ENCODE results near the gene IDH3B.
"Not testable (repeated sequence)": the region's sequence is repeated elsewhere in the genome, so short reads cannot be mapped to it uniquely, and the experiment has no call there.

IDH3B gene

GRCh38 chr20:2694008-2694471 is 30.0 kb upstream of the IDH3B start:
- no peak for DNase-seq

GRCh38 chr20:2693286-2694007 is 29.4 kb upstream of the IDH3B start:
- peak; percentile 56 for DNase-seq

- DNase-seq = no peak
Measured at GRCh38 chr20:2692886-2693285, 28.9 kb upstream of the IDH3B start.

- peak; percentile 44 for DNase-seq
Measured at GRCh38 chr20:2692036-2692885, 28.2 kb upstream of the IDH3B start, which contains the start of gene EBF4. TSS of gene EBF4 (plus strand) at chr20:2692780. CDS start at chr20:2693646, 866 bp downstream.

GRCh38 chr20:2691663-2692035 is 27.6 kb upstream of the IDH3B start:
- DNase-seq = no peak

GRCh38 chr20:2691127-2691526 is 27.1 kb upstream of the IDH3B start:
- DNase-seq = no peak

- DNase-seq = no peak
Measured at GRCh38 chr20:2690718-2691117, 26.7 kb upstream of the IDH3B start.

GRCh38 chr20:2690213-2690612 is 26.2 kb upstream of the IDH3B start:
- DNase-seq = no peak

- peak; percentile 86 for DNase-seq
Measured at GRCh38 chr20:2688041-2688591, 24.1 kb upstream of the IDH3B start.

GRCh38 chr20:2687514-2687913 is 23.5 kb upstream of the IDH3B start:
- no peak for DNase-seq

- not testable (repeated sequence) for DNase-seq
Measured at GRCh38 chr20:2684817-2685216, 20.8 kb upstream of the IDH3B start.

- not testable (repeated sequence) for DNase-seq
Measured at GRCh38 chr20:2682040-2682439, 18.0 kb upstream of the IDH3B start.

- no peak for DNase-seq
Measured at GRCh38 chr20:2680046-2680445, 16.0 kb upstream of the IDH3B start.

GRCh38 chr20:2673453-2673852 is 9.4 kb upstream of the IDH3B start:
- DNase-seq = no peak

- DNase-seq = no peak
Measured at GRCh38 chr20:2672446-2672845, 8.4 kb upstream of the IDH3B start.

- DNase-seq = no peak
Measured at GRCh38 chr20:2671977-2672376, 8.0 kb upstream of the IDH3B start.

- no peak for DNase-seq
Measured at GRCh38 chr20:2663364-2663886, 591 bp downstream of the IDH3B start.

GRCh38 chr20:2659547-2659946 is 4.5 kb downstream of the IDH3B start:
- no peak for DNase-seq

- DNase-seq = peak; percentile 60
Measured at GRCh38 chr20:2658414-2659354, 5.3 kb downstream of the IDH3B start.

- no peak for DNase-seq
Measured at GRCh38 chr20:2657674-2658073, 6.3 kb downstream of the IDH3B start.

GRCh38 chr20:2657241-2657640 is 6.8 kb downstream of the IDH3B start:
- DNase-seq = no peak

- no peak for DNase-seq
Measured at GRCh38 chr20:2656471-2657117, 7.4 kb downstream of the IDH3B start.
